ENCODE data around the gene CCR2.

DNA sequence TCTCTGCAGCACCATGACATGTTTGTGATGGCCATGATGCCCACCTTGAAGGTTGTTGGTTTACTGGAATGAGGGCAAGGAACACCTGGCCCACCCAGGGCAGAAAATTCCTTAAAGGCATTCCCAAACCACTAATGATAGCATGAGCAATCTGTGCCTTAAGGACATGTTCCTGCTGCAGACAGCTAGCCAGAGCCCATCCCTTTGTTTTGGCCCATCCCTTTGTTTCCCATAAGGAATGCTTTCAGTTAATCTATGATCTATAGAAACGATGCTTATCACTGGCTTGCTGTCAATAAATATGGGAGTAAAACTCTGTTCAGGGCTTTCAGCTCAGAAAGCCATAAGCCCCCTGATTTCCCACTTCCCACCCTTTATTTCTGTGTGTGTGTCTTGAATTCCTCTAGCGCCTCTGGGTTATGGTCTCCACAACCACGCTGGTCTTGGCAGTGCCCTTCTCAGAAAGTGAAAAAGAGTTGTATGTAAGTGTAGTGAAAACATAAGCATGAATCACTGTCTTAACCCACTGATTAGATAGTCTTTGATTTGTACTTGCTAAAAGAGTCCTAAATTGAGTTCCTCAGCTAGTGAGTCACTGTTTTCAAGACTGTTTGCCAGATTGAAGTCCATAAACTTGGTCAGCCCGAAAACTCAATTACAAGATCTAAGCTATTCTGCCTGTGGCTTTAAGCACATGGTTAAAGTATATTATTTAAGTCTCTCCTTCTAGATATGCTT, 19.0 kb upstream of the CCR2 start:
- TF ChIP-seq CTCF (IDR thresholded peaks at IDR 0.05), result no peak
- TF ChIP-seq POLR2A (IDR thresholded peaks at IDR 0.05), result no peak
